Measurements from ENCODE around the gene ELP4.

GRCh38 chr11:31816468-31817053, 307.0 kb downstream of the ELP4 start:
- TF ChIP-seq CTCF (IDR thresholded peaks at IDR 0.05) (no peak), EZH2 (IDR thresholded peaks at IDR 0.05; ENCODE audit: borderline replicate concordance, insufficient read depth, low read depth, low read length, poor library complexity, severe bottlenecking) (peak; percentile 78)

All from B cell (primary cell).